Measurements from ENCODE around the gene PAN3.

PAN3 gene

GRCh38 chr13:28339419-28339818 is 201.1 kb downstream of the PAN3 start:
- no peak for DNase-seq

GRCh38 chr13:28340272-28340793 is 202.0 kb downstream of the PAN3 start:
- no peak for DNase-seq

GRCh38 chr13:28342251-28342650 is 203.9 kb downstream of the PAN3 start:
- DNase-seq: no peak

GRCh38 chr13:28344163-28344562 is 205.8 kb downstream of the PAN3 start:
- DNase-seq: no peak

Data from inflammatory macrophage (primary cell).